Measurements from ENCODE around the gene MPP1.
"Not testable (repeated sequence)": the region's sequence is repeated elsewhere in the genome, so short reads cannot be mapped to it uniquely, and the experiment has no call there.

Gene MPP1

DNA sequence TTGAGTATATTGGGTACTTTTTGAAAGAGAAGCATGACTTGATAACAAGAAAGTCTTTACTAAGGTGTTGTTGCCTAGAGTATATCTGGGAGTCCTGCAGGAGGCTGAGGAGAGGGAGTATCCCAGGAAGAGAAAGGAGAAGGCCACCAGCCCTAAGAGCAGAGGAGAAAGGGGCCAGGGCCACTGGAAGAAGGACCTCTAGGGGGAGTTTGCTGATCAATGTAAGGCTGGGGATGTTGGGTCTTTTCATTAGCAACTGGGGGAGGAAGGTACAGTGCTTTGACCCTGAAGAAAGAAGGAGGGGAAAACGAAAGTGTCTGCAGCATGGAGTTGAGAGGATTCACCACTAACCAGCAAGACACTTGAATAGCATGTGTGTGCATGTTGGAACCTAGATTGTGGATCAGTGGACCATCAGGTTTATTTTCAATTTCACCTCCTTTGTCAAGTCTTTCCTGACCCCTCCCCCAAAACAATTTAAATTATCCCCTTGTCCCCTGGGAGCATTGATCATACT lies 24.7 kb upstream of the MPP1 start:
- H3K4me3 ChIP-seq (ENCODE audit: low read depth, low read length), result no peak overlapping the region
- in situ Hi-C loops (cut with HindIII; ENCODE audit: low sequenced_read_pairs), result no loop called here
- no peak for DNase-seq (ENCODE audit: low read depth, low spot score)
- TF ChIP-seq, protein P1, sequence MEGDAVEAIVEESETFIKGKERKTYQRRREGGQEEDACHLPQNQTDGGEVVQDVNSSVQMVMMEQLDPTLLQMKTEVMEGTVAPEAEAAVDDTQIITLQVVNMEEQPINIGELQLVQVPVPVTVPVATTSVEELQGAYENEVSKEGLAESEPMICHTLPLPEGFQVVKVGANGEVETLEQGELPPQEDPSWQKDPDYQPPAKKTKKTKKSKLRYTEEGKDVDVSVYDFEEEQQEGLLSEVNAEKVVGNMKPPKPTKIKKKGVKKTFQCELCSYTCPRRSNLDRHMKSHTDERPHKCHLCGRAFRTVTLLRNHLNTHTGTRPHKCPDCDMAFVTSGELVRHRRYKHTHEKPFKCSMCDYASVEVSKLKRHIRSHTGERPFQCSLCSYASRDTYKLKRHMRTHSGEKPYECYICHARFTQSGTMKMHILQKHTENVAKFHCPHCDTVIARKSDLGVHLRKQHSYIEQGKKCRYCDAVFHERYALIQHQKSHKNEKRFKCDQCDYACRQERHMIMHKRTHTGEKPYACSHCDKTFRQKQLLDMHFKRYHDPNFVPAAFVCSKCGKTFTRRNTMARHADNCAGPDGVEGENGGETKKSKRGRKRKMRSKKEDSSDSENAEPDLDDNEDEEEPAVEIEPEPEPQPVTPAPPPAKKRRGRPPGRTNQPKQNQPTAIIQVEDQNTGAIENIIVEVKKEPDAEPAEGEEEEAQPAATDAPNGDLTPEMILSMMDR (IDR thresholded peaks at IDR 0.05; ENCODE audit: low read depth, low read length), result no peak

DNA sequence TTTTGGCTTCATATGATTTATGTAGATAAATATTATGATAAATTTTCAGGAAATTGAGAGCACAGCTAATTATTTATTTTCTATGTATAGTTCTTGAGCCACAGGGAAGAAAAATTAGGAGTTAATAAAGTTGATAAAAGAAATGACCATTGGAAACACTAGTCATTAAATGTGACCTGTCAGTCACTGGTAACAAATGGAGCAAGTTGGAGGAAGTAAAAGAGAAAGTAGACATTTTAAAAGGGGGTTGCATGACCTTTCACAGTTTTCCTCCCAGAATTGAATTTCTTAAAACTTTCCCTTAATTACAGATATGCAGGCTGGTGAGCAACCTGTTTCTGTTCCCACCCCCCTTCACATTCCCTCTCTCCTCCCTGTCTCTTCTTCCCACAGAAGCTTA lies 23.8 kb upstream of the MPP1 start:
- no peak for DNase-seq (ENCODE audit: low read depth, low spot score)
- TF ChIP-seq, protein P1 (IDR thresholded peaks at IDR 0.05; ENCODE audit: low read depth, low read length), result no peak
- in situ Hi-C loops (cut with HindIII; ENCODE audit: low sequenced_read_pairs), result no loop called here
- H3K4me3 ChIP-seq (ENCODE audit: low read depth, low read length), result no peak overlapping the region

DNA sequence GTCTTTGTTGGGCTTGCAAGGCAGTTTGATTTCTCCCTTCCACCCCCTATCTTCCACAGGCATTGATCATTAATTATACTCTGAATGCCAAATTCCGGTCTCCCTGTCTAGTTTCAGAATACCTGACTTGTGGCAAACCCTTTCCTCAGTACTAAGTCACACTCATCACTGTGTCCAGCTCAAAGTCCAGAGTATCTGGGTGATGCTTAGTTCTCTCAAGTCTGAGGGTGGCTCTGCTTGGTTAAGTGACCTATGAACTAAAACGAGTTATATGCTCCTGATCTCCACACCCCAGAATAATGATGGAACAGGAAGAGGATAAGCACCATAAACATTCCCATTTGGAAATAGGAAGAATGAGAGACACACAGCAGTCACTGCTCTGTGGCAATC lies 22.7 kb upstream of the MPP1 start:
- no peak overlapping the region for H3K4me3 ChIP-seq (ENCODE audit: low read depth, low read length)
- in situ Hi-C loops (cut with HindIII; ENCODE audit: low sequenced_read_pairs), result no loop called here
- DNase-seq (ENCODE audit: low read depth, low spot score), result no peak
- TF ChIP-seq, protein P1 (IDR thresholded peaks at IDR 0.05; ENCODE audit: low read depth, low read length), result no peak

DNA sequence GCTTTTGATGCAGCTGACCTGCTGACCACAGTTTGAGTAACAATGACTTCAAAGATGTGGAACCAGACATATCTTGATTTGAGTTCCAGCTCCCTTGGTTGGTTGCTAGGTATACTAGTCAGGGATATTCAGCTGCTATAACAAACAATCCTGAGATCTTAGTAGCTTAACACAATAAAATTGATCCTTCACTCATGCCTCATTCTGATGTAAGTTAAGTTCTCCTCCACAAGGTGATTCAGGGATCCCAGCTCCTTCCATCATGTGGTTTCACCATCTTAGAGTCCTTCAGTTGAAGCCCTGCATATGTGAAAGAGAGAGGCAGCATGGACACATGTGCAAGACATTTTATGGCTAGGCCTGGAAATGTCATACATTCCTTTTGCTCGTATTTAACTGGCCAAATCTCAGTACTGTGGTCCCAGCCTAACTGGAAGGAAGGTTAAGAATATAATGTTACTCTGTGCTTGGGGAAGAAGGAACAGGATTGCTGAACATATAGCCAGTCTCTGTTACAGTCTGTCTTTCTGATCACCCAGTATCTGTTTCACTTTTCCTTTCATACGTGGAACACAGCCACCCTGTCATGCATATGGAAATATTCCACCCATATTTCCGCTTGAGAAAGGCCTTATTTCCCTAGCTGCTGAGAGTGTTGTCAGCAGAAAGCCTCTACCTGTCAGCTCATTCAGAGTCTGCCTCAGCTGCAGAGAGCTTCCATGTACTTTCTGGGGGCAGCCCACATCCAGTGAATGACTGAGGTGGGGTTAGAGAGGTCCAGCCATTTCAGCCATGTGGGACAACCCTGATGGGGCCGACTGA lies 22.1 kb upstream of the MPP1 start:
- in situ Hi-C loops (cut with HindIII; ENCODE audit: low sequenced_read_pairs), result no loop called here
- DNase-seq (ENCODE audit: low read depth, low spot score), result no peak

DNA sequence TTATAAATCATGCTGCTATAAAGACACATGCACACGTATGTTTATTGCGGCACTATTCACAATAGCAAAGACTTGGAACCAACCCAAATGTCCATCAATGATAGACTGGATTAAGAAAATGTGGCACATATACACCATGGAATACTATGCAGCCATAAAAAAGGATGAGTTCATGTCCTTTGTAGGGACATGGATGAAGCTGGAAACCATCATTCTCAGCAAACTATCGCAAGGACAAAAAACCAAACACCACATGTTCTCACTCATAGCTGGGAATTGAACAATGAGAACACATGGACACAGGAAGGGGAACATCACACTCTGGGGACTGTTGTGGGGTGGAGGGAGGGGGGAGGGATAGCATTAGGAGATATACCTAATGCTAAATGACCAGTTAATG lies 20.3 kb upstream of the MPP1 start:
- DNase-seq (ENCODE audit: low read depth, low spot score); in situ Hi-C loops (cut with HindIII; ENCODE audit: low sequenced_read_pairs): not testable (repeated sequence)

More for the DNA sequence above, 22.1 kb upstream of the MPP1 start:
- TF ChIP-seq, protein P1 (IDR thresholded peaks at IDR 0.05; ENCODE audit: low read depth, low read length), result no peak
- no peak overlapping the region for H3K4me3 ChIP-seq (ENCODE audit: low read depth, low read length)

DNA sequence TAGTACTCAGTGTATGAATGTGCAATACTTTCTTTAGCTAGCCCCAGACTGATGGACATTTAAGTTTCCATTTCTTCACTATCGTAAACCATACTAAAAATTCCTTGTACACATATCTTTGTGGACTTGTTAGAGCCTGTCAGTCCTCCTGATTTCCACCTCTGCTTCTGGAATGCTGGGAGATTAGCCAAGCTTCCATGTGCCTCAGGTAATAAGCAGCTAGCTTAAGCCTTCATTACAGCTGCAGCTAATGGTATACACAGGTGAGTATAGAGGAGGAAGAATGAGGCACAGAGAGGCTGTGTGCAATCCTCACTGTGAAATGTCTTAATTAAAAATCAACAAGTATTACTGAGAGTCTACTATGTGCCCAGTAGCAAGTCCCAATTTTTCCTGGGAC lies 19.4 kb upstream of the MPP1 start:
- TF ChIP-seq, protein P1 (IDR thresholded peaks at IDR 0.05; ENCODE audit: low read depth, low read length), result no peak
- DNase-seq (ENCODE audit: low read depth, low spot score), result no peak
- no peak overlapping the region for H3K4me3 ChIP-seq (ENCODE audit: low read depth, low read length)
- in situ Hi-C loops (cut with HindIII; ENCODE audit: low sequenced_read_pairs), result no loop called here

More for the DNA sequence above, 20.3 kb upstream of the MPP1 start:
- not testable (repeated sequence) for H3K4me3 ChIP-seq (ENCODE audit: low read depth, low read length)

DNA sequence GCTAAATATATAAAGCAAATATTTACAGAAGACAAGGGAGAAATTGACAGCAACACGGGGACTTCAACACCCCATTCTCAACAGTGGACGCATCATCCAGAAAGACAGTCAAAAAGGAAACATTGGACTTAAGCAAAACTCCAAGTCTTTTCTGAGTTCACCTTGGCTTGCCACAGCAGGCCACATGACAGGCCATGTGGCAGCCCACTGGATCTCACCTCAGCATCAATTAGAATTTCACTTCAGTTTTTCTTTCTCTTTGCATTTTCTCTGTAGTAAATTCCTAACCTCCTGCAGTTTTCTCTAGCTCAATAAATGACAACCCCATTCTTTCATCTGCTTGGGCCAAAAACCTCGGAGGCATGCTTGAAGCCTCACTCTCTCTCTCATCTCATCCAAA lies 16.7 kb upstream of the MPP1 start:
- no peak for DNase-seq (ENCODE audit: low read depth, low spot score)
- in situ Hi-C loops (cut with HindIII; ENCODE audit: low sequenced_read_pairs), result no loop called here
- H3K4me3 ChIP-seq (ENCODE audit: low read depth, low read length), result no peak overlapping the region
- TF ChIP-seq, protein P1 (IDR thresholded peaks at IDR 0.05; ENCODE audit: low read depth, low read length), result no peak

All from astrocyte of the spinal cord (primary cell).